ENCODE data around the gene PPM1J. TPM values are rescaled to one million over a fixed set of nuclear protein-coding genes. Genes with fewer than 3 reads are reported as not detected.

PPM1J gene
- total and polyA plus RNA-seq, 9 of the 15 experiments (the other 6 are each of a cell fraction or from before 2014, with no cell fraction given), result 0.25 to 10.5 (median 4.2) TPM

GRCh38 chr1:112710159-112710558 lies 5.0 kb downstream of the PPM1J start:
- H3K79me2 ChIP-seq (ENCODE audit: control insufficient read depth, insufficient read depth, low read length), result peaks cover 18% of the 10 kb centered on the region
- BruUV-seq (replicated peaks), result no TSS peak
- H3K9me3 ChIP-seq (replicated peaks; ENCODE audit: control insufficient read depth, insufficient read depth, low read depth, low read length), result no peaks in the 10 kb centered on the region
- H3K4me3 ChIP-seq, result no peak overlapping the region
- in situ Hi-C loops (cut with MboI), result no loop called here
- ChIA-PET CTCF (ENCODE audit: low intra/inter-chr PET ratio) (no interaction called here), POLR2A (interaction anchor here (0.9 to 2.4 kb wide), 3 partner anchors 11 to 92 kb away, joined by 3 to 15 read pairs (median 6); partner anchors contain the start of gene ST7L)
- H2AFZ ChIP-seq (ENCODE audit: low read depth, low read length), result no peak overlapping the region
- TF ChIP-seq, protein P1, sequence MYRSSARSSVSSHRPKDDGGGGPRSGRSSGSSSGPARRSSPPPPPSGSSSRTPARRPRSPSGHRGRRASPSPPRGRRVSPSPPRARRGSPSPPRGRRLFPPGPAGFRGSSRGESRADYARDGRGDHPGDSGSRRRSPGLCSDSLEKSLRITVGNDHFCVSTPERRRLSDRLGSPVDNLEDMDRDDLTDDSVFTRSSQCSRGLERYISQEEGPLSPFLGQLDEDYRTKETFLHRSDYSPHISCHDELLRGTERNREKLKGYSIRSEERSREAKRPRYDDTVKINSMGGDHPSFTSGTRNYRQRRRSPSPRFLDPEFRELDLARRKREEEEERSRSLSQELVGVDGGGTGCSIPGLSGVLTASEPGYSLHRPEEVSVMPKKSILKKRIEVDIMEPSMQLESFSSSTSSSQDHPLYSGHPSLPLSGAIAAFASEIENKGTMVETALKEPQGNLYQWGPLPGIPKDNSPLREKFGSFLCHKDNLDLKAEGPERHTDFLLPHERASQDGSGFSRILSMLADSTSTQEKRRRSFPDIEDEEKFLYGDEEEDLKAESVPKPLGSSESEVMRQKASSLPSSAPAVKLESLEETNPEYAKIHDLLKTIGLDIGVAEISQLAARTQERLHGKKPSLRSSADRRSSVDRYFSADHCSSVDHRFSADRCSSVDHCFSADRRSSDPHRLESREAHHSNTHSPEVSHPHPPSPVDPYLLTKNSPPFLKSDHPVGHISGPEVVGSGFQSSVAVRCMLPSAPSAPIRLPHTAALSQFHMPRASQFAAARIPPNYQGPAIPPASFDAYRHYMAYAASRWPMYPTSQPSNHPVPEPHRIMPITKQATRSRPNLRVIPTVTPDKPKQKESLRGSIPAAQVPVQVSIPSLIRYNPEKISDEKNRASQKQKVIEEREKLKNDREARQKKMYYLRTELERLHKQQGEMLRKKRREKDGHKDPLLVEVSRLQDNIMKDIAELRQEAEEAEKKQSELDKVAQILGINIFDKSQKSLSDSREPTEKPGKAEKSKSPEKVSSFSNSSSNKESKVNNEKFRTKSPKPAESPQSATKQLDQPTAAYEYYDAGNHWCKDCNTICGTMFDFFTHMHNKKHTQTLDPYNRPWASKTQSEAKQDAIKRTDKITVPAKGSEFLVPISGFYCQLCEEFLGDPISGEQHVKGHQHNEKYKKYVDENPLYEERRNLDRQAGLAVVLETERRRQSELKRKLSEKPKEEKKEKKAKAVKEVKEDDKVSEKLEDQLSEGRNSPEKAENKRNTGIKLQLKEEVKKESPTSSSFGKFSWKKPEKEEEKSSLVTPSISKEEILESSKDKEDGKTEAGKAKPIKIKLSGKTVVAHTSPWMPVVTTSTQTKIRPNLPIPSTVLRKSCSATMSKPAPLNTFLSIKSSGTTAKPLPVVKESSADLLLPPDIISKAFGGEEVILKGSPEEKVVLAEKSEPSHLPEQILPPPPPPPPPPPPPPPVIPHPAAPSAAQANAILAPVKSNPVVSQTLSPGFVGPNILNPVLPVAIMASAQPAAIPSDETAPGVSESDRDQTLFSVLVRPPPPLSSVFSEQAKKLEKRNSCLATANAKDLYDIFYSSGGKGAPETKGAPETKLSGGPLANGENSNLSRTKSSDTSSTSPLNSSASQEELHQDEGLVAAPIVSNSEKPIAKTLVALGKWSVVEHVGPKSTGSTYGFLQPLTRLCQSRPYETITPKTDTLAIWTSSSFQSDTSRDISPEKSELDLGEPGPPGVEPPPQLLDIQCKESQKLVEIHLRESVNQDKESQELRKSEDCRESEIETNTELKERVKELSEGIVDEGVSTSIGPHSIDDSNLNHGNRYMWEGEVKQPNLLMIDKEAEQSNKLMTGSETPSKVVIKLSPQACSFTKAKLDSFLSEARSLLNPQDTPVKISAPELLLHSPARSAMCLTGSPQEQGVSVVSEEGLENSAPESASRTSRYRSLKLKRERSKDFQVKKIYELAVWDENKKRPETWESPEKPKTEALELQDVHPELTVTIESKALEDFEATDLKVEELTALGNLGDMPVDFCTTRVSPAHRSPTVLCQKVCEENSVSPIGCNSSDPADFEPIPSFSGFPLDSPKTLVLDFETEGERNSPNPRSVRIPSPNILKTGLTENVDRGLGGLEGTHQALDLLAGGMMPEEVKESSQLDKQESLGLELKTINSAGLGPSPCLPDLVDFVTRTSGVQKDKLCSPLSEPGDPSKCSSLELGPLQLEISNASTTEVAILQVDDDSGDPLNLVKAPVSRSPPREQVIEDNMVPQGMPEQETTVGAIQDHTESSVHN (IDR thresholded peaks at IDR 0.05; ENCODE audit: borderline replicate concordance in 1 of 2, low read depth in 1 of 2), result no peak
- no peak for TF ChIP-seq FUS (optimal IDR thresholded peaks at IDR 0.05; ENCODE audit: low read depth, low read length)
- no peak for DNase-seq (ENCODE audit: extremely low read depth in 1 of 4, low spot score in 3 of 4)
- H3K9me1 ChIP-seq (ENCODE audit: control insufficient read depth, insufficient read depth, low read length), result no peaks in the 10 kb centered on the region
- no peak overlapping the region for H3K27ac ChIP-seq (ENCODE audit: extremely low read depth, low read depth, low read length)
- no peaks in the 10 kb centered on the region for H4K20me1 ChIP-seq (replicated peaks; ENCODE audit: control insufficient read depth, insufficient read depth, low read length)
- peak overlapping the region in 1 of 2 experiments; percentile 26; a peak in 1 of 4 replicates for H3K9ac ChIP-seq (ENCODE audit: insufficient read depth in 1 of 2, low read depth in 2 of 2, low read length in 2 of 2)
- 39% methylated on average over 7 of the region's 7 CpGs for WGBS (ENCODE audit: insufficient coverage, low coverage, missing lambda C conversion rate)
- no peak overlapping the region for H3K4me2 ChIP-seq (ENCODE audit: insufficient read depth, low read length)
- intact Hi-C loops (cut with micrococcal nuclease), result loop anchor here (10.0 kb wide), 1 partner anchor 435 kb away; no protein-coding TSS in a partner anchor
- no peak for FAIRE-seq
- peaks cover 27 to 37% of the 10 kb centered on the region in 2 experiments for H3K4me1 ChIP-seq (replicated peaks in 1 of 2; ENCODE audit: control insufficient read depth in 2 of 2, insufficient read depth in 2 of 2, low read length in 2 of 2)
- H3K27me3 ChIP-seq (ENCODE audit: control insufficient read depth in 2 of 2, insufficient read depth in 2 of 2, low read length in 2 of 2), result no peaks in the 10 kb centered on the region
- H3K36me3 ChIP-seq (ENCODE audit: control insufficient read depth, insufficient read depth, low read length), result peaks cover 2% of the 10 kb centered on the region; the same call in 1 of the 3 replicates
- ATAC-seq, result no peak
